Keratinocyte (primary cell): ENCODE results near the gene NF2. TPM values are rescaled to one million over a fixed set of nuclear protein-coding genes. Genes with fewer than 3 reads are reported as not detected.

ENCODE experiments used
- DNase-seq: peaks from one replicate; pipeline ENCODE4 v3.0.0-alpha.2; 2011; ENCODE audit warnings: low read depth, missing footprints, low spot score
- FAIRE-seq: peaks from 2 replicates; lab custom pipeline; 2011; peaks lifted over from hg19 to GRCh38; lab: Jason Lieb, UNC
- H2AFZ ChIP-seq: 2 replicates; pipeline ENCODE4 v1.6.0; 2012; ENCODE audit warnings: low read length, control low read depth, inconsistent platforms; ENCODE audit not compliant: control insufficient read depth
- H3K27ac ChIP-seq: 2 replicates; pipeline ENCODE4 v1.5.1; 2011; ENCODE audit warnings: low read length; ENCODE audit not compliant: control insufficient read depth, insufficient read depth
- H3K27me3 ChIP-seq: 3 replicates; pipeline ENCODE4 v1.6.0; 2011; ENCODE audit warnings: low read length; ENCODE audit not compliant: control insufficient read depth, insufficient read depth; ENCODE audit errors: extremely low read depth
- H3K36me3 ChIP-seq, 2 experiments: 2 replicates in 1 of 2; 3 replicates in 1 of 2; pipeline ENCODE4 v1.5.1; 2011; ENCODE audit warnings: low read length in 2 of 2, mild to moderate bottlenecking in 1 of 2; ENCODE audit not compliant: control insufficient read depth in 2 of 2, insufficient read depth in 2 of 2; ENCODE audit errors: extremely low read depth in 1 of 2
- H3K4me1 ChIP-seq: 3 replicates; pipeline ENCODE4 v1.5.1; 2011; ENCODE audit warnings: low read length; ENCODE audit not compliant: control insufficient read depth, insufficient read depth; ENCODE audit errors: extremely low read depth
- H3K4me2 ChIP-seq: 3 replicates; pipeline ENCODE4 v1.6.0; 2011; ENCODE audit warnings: low read depth, low read length; ENCODE audit not compliant: control insufficient read depth, insufficient read depth; ENCODE audit errors: extremely low read depth
- H3K4me3 ChIP-seq, 3 experiments: fragments of 200-600 bp in 1 of 3; sonication (generic) in 1 of 3; 2 replicates in 2 of 3; 3 replicates in 1 of 3; pipeline ENCODE4 v1.5.1; 2011 to 2016; ENCODE audit warnings: low read length in 3 of 3, mild to moderate bottlenecking in 3 of 3, control low read depth in 2 of 3, inconsistent platforms in 1 of 3, low read depth in 1 of 3, mixed read lengths in 1 of 3, mixed run types in 1 of 3, moderate library complexity in 1 of 3; ENCODE audit not compliant: control insufficient read depth in 2 of 3, insufficient read depth in 2 of 3; ENCODE audit errors: extremely low read depth in 1 of 3
- H3K79me2 ChIP-seq: 2 replicates; pipeline ENCODE4 v1.6.0; 2012; ENCODE audit warnings: low read length; ENCODE audit not compliant: control insufficient read depth, insufficient read depth
- H3K9ac ChIP-seq: 3 replicates; pipeline ENCODE4 v1.6.0; 2011; ENCODE audit warnings: low read length; ENCODE audit not compliant: control insufficient read depth, insufficient read depth; ENCODE audit errors: extremely low read depth
- H3K9me1 ChIP-seq: 3 replicates; pipeline ENCODE4 v1.6.0; 2011; ENCODE audit warnings: low read length; ENCODE audit not compliant: control insufficient read depth, insufficient read depth; ENCODE audit errors: extremely low read depth
- H3K9me3 ChIP-seq: 2 replicates; pipeline ENCODE4 v1.5.1; 2012; ENCODE audit warnings: low read depth, low read length; ENCODE audit not compliant: control insufficient read depth
- H4K20me1 ChIP-seq: 3 replicates; pipeline ENCODE4 v1.6.0; 2011; ENCODE audit warnings: low read length; ENCODE audit not compliant: control insufficient read depth, insufficient read depth; ENCODE audit errors: extremely low read depth
- EZH2 ChIP-seq: IDR thresholded peaks from one replicate; pipeline ENCODE4 v1.6.1; 2012; ENCODE audit warnings: inconsistent platforms, mild to moderate bottlenecking, low read length, moderate library complexity
- dilution Hi-C: fragments of 300-500 bp; cut with MboI; formaldehyde crosslinking; loops from one replicate; pipeline ENCODE4 v1.7.0; 2020; ENCODE audit warnings: low sequenced_read_pairs; ENCODE audit not compliant: extremely low pct_ligation_motif_present
- polyA plus RNA-seq, 5 experiments: library from polyadenylated mRNA; depleted of rRNA in 3 of 5; stranded (reverse) in 3 of 5; stranded (forward) in 1 of 5; unstranded in 1 of 5; fragments of >200 nt; gene quantifications; 1 replicate in 1 of 5; 2 replicates in 3 of 5; 3 replicates in 1 of 5; pipeline versions ENCODE4 v1.2.1 to v1.2.3, GENCODE V29; 2011 to 2012; ENCODE audit warnings: missing spikeins in 2 of 5, low read depth in 1 of 5, low replicate concordance in 1 of 5
- TF ChIP-seq, protein P1 (sequence below), 3 experiments: IDR thresholded peaks in 1 of 3; conservative IDR thresholded peaks in 1 of 3; optimal IDR thresholded peaks in 1 of 3; 2 replicates in 2 of 3; 3 replicates in 1 of 3; pipeline versions ENCODE3 to v1.5.1; 2011; ENCODE audit warnings: low read length in 3 of 3, mild to moderate bottlenecking in 3 of 3, moderate library complexity in 2 of 3, control low read depth in 1 of 3, inconsistent platforms in 1 of 3; ENCODE audit not compliant: insufficient read depth in 2 of 3; ENCODE audit errors: extremely low read depth in 1 of 3

Gene NF2
- polyA plus RNA-seq, 1 donor (not counting 4 experiments of a cell fraction or from before 2014, with no cell fraction given), result 50.2 TPM

DNA sequence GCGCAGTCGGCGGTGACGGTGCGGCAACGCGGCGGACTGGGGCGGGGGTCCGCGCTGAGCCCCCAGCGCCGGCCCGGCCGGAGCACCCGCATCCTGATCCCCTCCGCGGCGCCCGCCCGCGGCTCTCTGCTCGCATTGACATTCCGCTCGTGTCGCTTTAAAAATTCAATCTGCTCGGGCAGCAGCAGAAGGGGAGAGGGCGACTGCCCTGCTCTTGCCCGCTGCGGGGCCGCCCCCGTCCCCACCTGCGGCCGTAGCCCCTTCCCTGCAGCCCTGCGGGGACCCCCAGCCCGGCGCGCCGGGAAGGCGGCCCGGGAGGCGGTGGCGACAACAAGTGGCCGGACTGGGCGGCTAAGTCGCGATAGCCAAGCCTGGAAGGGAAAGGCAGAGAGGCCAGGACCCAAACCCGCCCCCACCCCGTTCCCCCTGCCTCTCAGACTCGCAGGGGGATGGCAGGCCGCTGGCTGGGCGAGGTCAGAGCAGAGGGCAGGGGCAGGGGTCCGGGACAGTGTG, 117.4 kb downstream of the NF2 start:
- no peak for TF ChIP-seq EZH2
- TF ChIP-seq, protein P1, sequence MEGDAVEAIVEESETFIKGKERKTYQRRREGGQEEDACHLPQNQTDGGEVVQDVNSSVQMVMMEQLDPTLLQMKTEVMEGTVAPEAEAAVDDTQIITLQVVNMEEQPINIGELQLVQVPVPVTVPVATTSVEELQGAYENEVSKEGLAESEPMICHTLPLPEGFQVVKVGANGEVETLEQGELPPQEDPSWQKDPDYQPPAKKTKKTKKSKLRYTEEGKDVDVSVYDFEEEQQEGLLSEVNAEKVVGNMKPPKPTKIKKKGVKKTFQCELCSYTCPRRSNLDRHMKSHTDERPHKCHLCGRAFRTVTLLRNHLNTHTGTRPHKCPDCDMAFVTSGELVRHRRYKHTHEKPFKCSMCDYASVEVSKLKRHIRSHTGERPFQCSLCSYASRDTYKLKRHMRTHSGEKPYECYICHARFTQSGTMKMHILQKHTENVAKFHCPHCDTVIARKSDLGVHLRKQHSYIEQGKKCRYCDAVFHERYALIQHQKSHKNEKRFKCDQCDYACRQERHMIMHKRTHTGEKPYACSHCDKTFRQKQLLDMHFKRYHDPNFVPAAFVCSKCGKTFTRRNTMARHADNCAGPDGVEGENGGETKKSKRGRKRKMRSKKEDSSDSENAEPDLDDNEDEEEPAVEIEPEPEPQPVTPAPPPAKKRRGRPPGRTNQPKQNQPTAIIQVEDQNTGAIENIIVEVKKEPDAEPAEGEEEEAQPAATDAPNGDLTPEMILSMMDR (optimal IDR thresholded peaks at IDR 0.05 in 1 of 3, IDR thresholded peaks at IDR 0.05 in 1 of 3, conservative IDR thresholded peaks at IDR 0.05 in 1 of 3; ENCODE audit: extremely low read depth in 1 of 3, insufficient read depth in 2 of 3, low read length in 3 of 3), result no peak
- H3K27ac ChIP-seq, result no peak overlapping the region
- no peaks in the 10 kb centered on the region for H3K36me3 ChIP-seq
- no peak overlapping the region for H2AFZ ChIP-seq
- H3K4me2 ChIP-seq, result no peak overlapping the region
- H3K9ac ChIP-seq, result no peak overlapping the region
- H4K20me1 ChIP-seq, result no peaks in the 10 kb centered on the region
- no peaks in the 10 kb centered on the region for H3K9me3 ChIP-seq
- no peaks in the 10 kb centered on the region for H3K9me1 ChIP-seq
- DNase-seq, result no peak
- no peak overlapping the region for H3K4me3 ChIP-seq
- no peak for FAIRE-seq
- peaks cover 51% of the 10 kb centered on the region for H3K27me3 ChIP-seq
- H3K4me1 ChIP-seq, result peaks cover 11% of the 10 kb centered on the region
- no peaks in the 10 kb centered on the region for H3K79me2 ChIP-seq
- dilution Hi-C loops, result no loop called here

DNA sequence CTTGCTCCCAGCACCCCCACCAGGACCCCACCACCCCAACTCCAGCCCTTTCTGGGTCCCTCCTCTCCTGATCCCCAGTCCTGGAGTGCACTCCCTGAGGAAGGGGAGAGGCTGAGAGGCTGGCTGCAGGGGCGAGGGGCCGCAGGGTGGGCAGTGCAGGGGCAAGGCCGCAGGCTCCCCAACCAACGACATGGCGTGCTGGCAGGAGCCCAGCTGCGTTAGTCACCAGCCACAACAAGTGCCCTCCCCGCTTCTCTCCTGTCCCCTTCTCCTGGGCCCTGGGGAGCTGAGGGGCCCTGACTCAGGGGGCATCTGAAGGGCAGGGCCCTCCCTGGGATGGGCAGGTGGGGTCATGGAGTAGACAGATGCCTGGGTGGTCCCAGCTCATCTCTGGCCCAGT, 118.7 kb downstream of the NF2 start:
- Histone ChIP-seq H3K27me3 (peaks cover 51% of the 10 kb centered on the region), H3K9ac (no peak overlapping the region), H3K9me3 (no peaks in the 10 kb centered on the region), H3K36me3 (no peaks in the 10 kb centered on the region), H3K4me2 (no peak overlapping the region), H3K4me1 (peaks cover 11% of the 10 kb centered on the region), H2AFZ (no peak overlapping the region), H4K20me1 (no peaks in the 10 kb centered on the region), H3K9me1 (no peaks in the 10 kb centered on the region), H3K4me3 (no peak overlapping the region), H3K79me2 (no peaks in the 10 kb centered on the region), H3K27ac (no peak overlapping the region)
- DNase-seq (no peak), FAIRE-seq (no peak)
- dilution Hi-C loops, result no loop called here
- TF ChIP-seq, protein P1 (optimal IDR thresholded peaks at IDR 0.05 in 1 of 3, IDR thresholded peaks at IDR 0.05 in 1 of 3, conservative IDR thresholded peaks at IDR 0.05 in 1 of 3; ENCODE audit: extremely low read depth in 1 of 3, insufficient read depth in 2 of 3, low read length in 3 of 3), result no peak
- TF ChIP-seq EZH2, result no peak
